GM20000 (cell line): ENCODE measurements around the gene CLTB.

Source experiments
- DNase-seq: peaks from one replicate; pipeline ENCODE4 v3.0.0; 2012; ENCODE audit warnings: low spot score
- TF ChIP-seq, protein P1 (sequence below): IDR thresholded peaks from 2 replicates; pipeline ENCODE4 v1.5.1; 2012; ENCODE audit warnings: mild to moderate bottlenecking, control low read depth; ENCODE audit errors: extremely low read depth, missing control alignments

Gene CLTB

DNA sequence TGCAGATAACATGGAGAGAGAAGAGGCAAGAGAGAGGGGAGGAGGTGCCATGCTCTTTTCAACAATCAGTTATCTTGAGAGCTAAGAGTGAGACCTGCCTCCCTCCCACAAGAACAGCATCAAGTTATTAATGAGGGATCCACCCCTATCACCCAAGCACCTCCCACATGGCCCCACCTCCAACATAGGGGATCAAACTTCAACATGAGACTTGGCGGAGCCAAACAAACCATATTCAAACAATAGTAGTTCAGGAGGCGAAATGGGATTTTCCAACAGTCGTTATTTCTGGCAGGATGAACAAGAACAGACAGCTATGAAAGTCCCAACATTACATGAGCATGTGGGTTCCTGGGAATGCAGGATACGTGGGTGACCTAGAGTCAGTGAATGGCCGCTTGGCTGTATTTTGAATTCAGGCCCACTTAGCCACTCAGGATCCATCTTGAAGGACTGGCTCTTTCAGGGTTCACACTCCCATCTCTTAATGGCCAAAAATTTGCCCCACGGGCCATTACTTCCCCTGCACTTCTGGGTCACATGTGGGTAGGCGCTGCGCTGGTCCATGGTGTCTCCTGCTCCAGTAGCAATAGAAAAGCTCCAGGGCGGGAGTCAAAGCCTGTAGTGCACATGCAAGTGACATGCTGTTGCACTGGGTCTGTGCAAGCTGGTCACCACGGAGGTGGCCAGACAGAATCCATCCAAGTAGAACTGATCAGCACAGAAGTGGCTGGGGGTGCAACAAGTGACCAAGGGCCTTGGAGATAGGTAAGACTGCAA lies 24.8 kb upstream of the CLTB start:
- TF ChIP-seq, protein P1, sequence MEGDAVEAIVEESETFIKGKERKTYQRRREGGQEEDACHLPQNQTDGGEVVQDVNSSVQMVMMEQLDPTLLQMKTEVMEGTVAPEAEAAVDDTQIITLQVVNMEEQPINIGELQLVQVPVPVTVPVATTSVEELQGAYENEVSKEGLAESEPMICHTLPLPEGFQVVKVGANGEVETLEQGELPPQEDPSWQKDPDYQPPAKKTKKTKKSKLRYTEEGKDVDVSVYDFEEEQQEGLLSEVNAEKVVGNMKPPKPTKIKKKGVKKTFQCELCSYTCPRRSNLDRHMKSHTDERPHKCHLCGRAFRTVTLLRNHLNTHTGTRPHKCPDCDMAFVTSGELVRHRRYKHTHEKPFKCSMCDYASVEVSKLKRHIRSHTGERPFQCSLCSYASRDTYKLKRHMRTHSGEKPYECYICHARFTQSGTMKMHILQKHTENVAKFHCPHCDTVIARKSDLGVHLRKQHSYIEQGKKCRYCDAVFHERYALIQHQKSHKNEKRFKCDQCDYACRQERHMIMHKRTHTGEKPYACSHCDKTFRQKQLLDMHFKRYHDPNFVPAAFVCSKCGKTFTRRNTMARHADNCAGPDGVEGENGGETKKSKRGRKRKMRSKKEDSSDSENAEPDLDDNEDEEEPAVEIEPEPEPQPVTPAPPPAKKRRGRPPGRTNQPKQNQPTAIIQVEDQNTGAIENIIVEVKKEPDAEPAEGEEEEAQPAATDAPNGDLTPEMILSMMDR, result no peak
- no peak for DNase-seq

DNA sequence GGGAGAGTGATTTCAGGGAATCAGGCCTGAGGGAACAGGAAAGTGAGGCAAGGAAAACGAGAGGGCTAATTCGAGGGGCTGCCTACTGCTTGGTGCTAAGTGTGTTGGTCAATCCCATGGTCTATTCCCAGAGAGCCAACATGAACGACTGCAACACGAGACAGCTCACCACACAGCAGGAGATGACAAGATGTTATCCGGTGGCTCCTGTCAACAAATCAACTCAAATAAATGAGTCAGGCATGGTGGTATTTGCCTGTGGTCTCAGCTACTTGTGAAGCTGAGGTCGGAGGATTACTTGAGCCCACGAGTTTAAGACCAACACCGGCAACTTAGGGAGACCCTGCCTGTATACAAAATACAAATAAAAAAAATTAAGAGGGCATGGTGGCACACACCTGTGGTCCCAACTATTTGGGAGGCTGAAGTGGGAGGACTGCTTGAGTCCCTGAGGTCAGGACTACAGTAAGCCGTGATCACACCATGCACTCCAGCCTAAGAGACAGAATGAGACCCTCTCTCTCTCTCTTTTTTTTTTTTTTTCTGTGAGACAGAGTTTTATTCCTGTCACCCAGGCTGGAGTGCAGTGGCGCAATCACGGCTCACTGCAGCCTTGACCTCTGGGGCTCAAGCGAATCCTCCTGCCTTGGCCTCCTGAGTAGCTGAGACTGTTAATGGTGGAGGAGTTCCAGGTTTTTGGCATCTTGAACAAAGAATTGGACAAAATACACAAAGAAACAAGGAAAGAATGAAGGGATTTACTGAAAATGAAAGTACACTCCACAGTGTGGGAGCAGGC lies 22.8 kb upstream of the CLTB start:
- TF ChIP-seq, protein P1, result no peak
- no peak for DNase-seq

GRCh38 chr5:176436656-176437055 lies 20.3 kb upstream of the CLTB start:
- TF ChIP-seq, protein P1, result no peak
- no peak for DNase-seq

DNA sequence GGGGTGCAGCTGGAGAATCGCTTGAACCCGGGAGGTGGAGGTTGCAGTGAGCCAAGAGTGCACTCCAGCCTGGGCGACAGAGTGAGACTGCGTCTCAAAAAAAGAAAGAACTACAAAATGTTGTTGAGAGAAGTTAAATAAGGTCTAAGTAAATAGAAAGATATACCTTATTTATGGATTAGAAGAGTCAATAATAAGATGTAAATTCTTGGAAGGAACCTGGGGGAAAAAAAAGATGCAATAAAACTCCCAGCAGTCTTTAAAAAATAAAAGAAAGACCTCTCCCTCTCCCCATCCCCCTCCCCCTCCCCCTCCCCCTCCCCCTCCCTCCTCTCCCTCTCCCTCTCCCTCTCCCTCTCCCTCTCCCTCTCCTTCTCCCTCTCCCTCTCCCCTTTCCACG lies 16.4 kb upstream of the CLTB start:
- TF ChIP-seq, protein P1, result no peak

DNA sequence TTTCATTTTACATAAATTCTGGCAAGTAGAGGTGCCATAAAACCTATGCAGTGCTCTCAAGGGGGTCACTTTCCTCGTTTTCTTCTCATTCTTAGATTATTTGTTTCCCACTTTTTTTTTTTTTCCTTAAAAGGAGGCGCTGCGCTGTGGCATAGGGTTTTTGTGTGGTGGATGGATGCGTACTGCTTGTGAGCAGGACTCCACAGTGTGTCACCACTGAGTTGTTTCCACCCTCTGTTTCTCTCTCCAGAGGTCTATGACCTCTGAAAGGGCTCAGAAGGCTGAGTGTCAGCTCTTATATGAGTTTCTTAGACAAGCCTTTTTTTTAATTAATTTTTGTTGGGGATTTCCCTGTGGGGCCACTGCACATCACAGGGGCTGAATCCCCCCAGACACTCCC lies 13.6 kb upstream of the CLTB start:
- TF ChIP-seq, protein P1, result no peak
- DNase-seq, result no peak

More for the DNA sequence above, 16.4 kb upstream of the CLTB start:
- DNase-seq, result no peak

DNA sequence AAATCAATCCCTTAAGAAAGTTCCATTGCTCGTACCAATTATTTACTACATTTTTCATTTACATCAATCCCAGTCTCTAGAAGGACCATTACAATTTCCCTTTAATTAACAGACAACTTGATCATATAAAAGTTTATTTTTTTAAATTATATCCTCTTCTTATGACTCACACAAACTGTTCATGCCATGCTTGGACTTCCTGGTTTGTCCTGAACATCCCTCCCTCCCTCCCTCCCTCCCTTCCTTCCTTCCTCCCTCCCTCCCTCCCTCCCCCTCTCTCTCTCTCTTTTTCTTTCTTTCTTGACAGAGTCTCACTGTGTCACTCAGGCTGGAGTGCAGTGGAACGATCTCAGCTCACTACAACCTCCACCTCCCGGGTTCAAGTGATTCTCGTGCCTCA lies 11.6 kb upstream of the CLTB start:
- no peak for DNase-seq
- TF ChIP-seq, protein P1, result no peak

- TF ChIP-seq, protein P1, result no peak
- no peak for DNase-seq
These were observed 10.5 kb upstream of the CLTB start for GRCh38 chr5:176426876-176427275.
